HL-60/S4 treated with phorbol 12-myristate 13-acetate at 8.2 ng/mL for 4 days and 3 days (cell line): ENCODE measurements around the gene CTNNB1.

Source experiments
- in situ Hi-C: fragments of 300-500 bp; cut with MboI; formaldehyde crosslinking; loops from 2 replicates; pipeline ENCODE4 v1.15.0; 2022; ENCODE audit warnings: low sequenced_read_pairs

CTNNB1 gene

GRCh38 chr3:41198950-41199865 lies at the start of gene CTNNB1:
TSS of gene CTNNB1 (plus strand) at chr3:41199505. CDS start at chr3:41224069, 24,564 bp downstream.
- in situ Hi-C loops, result no loop called here

- in situ Hi-C loops, result no loop called here
Observed at GRCh38 chr3:41155834-41156233, 43.5 kb upstream of the CTNNB1 start.

- in situ Hi-C loops, result no loop called here
Observed at GRCh38 chr3:41158947-41159346, 40.4 kb upstream of the CTNNB1 start.

- in situ Hi-C loops, result no loop called here
Observed at GRCh38 chr3:41159588-41160189, 39.6 kb upstream of the CTNNB1 start.

GRCh38 chr3:41162541-41162940 lies 36.8 kb upstream of the CTNNB1 start:
- in situ Hi-C loops, result no loop called here

- in situ Hi-C loops, result no loop called here
Observed at GRCh38 chr3:41163006-41163405, 36.3 kb upstream of the CTNNB1 start.

GRCh38 chr3:41163421-41163820 lies 35.9 kb upstream of the CTNNB1 start:
- in situ Hi-C loops, result no loop called here

GRCh38 chr3:41164777-41165176 lies 34.5 kb upstream of the CTNNB1 start:
- in situ Hi-C loops, result no loop called here

- in situ Hi-C loops, result no loop called here
Observed at GRCh38 chr3:41167722-41168497, 31.4 kb upstream of the CTNNB1 start.

GRCh38 chr3:41169023-41169422 lies 30.3 kb upstream of the CTNNB1 start:
- in situ Hi-C loops, result no loop called here

GRCh38 chr3:41173926-41174885 lies 25.1 kb upstream of the CTNNB1 start:
- in situ Hi-C loops, result no loop called here

GRCh38 chr3:41175365-41175764 lies 23.9 kb upstream of the CTNNB1 start:
- in situ Hi-C loops, result no loop called here

- in situ Hi-C loops, result no loop called here
Observed at GRCh38 chr3:41176596-41176995, 22.7 kb upstream of the CTNNB1 start.

- in situ Hi-C loops, result no loop called here
Observed at GRCh38 chr3:41178576-41178975, 20.7 kb upstream of the CTNNB1 start.

GRCh38 chr3:41180396-41180795 lies 18.9 kb upstream of the CTNNB1 start:
- in situ Hi-C loops, result no loop called here

GRCh38 chr3:41182504-41183059 lies 16.7 kb upstream of the CTNNB1 start:
- in situ Hi-C loops, result no loop called here

GRCh38 chr3:41184394-41184793 lies 14.9 kb upstream of the CTNNB1 start:
- in situ Hi-C loops, result no loop called here

- in situ Hi-C loops, result no loop called here
Observed at GRCh38 chr3:41186297-41186696, 13.0 kb upstream of the CTNNB1 start.

GRCh38 chr3:41188306-41188705 lies 11.0 kb upstream of the CTNNB1 start:
- in situ Hi-C loops, result no loop called here
